Measurements from ENCODE around the gene NFATC3. TPM values are rescaled to one million over a fixed set of nuclear protein-coding genes. Genes with fewer than 3 reads are reported as not detected.

The NFATC3 gene
- total RNA-seq, 4 donors from 2014 or later = 39.5 to 54.5 (median 45.6) TPM

DNA sequence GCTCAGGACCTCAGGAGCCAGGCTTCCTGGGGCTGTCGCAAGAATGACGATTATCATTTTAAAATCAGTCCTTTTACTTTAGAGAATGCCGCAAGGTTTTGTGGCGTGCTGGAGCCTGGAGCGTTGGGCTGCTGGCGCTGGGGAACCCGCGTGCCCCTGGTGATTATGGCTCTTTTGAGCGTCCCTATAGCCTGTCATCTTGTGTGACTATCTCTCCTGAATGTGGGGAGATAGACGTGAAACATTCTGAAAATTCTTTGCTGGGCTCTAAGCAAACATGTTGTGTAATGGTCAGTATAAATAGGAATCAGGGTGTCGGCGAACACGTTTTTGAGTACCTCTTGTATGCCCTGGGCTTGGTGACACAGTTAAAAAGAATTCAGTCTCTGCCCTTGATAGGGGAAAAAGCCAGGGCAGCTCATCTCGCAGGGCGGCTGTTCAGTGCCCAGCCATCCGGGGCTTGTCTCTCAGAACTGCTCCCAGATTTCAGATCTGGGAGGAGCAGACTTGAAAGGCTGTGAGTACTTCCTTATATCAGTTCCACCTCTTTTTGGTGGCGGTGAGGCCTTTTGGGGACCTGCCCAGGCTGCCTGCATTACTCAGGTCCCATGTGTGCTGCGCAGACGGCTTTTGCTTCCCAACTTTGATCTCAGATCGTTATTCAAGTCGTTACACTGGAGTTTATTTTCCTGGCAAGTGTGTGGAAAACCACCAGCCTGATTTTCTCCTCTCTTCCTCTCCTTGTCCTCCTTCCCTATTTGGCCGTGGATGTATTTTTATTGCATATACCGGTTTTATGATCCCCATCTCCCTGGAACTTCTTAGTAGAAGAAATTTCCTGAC is 180.1 kb downstream of the NFATC3 start:
- TF ChIP-seq, protein P1, sequence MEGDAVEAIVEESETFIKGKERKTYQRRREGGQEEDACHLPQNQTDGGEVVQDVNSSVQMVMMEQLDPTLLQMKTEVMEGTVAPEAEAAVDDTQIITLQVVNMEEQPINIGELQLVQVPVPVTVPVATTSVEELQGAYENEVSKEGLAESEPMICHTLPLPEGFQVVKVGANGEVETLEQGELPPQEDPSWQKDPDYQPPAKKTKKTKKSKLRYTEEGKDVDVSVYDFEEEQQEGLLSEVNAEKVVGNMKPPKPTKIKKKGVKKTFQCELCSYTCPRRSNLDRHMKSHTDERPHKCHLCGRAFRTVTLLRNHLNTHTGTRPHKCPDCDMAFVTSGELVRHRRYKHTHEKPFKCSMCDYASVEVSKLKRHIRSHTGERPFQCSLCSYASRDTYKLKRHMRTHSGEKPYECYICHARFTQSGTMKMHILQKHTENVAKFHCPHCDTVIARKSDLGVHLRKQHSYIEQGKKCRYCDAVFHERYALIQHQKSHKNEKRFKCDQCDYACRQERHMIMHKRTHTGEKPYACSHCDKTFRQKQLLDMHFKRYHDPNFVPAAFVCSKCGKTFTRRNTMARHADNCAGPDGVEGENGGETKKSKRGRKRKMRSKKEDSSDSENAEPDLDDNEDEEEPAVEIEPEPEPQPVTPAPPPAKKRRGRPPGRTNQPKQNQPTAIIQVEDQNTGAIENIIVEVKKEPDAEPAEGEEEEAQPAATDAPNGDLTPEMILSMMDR (IDR thresholded peaks at IDR 0.05) = no peak
- ATAC-seq (ENCODE audit: low FRiP score) (peak; percentile 65), DNase-seq (ENCODE audit: low spot score) (no peak)

DNA sequence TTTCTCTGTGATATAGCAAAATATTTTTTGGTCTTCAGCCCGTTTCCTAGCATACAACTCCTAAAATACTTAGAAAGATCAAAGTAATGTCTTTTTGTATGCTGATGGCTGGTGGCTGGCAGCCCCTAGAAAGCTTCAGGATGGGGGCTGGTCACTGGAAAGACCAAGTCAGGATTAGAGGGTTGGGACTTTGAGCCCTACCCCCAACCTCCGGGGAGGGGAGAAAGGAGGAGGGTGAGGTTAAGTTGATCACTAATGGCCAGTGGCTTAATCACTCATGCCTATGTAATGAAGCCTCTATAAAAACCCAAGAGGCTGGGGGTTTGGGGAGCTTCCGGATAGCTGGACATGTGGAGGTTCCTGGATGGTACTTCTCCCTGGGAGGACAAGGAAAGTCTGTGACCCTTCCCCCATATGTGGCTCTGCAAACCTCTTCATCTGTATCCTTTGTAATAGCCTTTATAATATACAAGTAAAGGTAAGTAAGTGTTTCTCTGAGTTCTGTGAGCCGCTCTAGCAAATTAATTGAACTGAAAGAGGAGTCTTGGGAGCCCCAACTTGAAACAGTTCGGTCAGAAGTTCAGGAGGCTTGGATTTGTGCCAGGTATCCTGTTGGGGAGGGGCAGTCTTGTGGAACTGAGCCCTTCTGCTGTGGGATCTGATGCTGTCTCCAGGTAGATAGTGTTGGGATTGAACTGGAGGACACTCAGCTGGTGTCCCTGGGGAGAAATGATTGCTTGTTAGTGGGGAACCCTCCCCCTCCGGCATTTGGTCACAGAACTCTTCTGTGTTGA is 182.6 kb downstream of the NFATC3 start:
- ATAC-seq (ENCODE audit: low FRiP score) (no peak), DNase-seq (ENCODE audit: low spot score) (no peak)
- TF ChIP-seq, protein P1 (IDR thresholded peaks at IDR 0.05) = no peak

DNA sequence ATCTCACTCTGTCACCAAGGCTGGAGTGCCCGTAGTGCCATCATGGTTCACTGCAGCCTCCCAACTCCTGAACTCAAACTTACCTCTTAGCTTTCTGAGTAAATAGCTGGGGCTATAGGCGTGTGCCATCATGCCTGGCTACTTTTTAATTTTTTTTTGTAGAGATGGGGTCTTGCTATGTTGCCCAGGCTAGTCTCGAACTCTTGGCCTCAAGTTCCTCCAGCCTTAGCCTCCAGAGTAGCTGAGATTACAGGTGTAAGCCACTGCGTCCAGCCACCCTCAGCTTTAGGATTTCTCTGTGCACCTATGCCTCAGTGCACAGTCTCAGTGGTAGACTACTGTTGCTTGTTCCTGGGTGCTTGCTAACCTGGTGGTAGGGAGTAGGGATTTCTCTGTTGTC is 184.6 kb downstream of the NFATC3 start:
- no peak for ATAC-seq (ENCODE audit: low FRiP score)
- TF ChIP-seq, protein P1 (IDR thresholded peaks at IDR 0.05) = no peak
- DNase-seq (ENCODE audit: low spot score) = no peak

DNA sequence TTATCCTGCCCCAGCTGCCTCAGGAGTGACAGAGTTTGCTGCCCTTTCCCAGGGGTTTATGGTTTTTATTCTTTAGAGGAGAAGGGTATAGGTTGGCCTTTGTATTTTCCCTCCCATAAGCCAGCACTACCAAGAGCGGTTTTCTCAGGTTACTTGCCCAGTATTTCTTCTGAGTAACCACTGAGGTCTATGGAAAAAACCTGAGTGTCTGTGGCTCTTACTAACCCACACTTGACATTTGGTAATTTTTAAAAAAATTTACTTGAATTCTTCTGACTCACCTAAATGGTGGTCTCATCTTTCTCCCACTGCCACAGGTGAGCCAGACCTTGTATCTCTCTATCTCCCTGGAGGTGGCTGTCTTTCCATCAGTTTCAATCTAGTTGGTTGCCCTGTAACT is 185.2 kb downstream of the NFATC3 start:
- ATAC-seq (ENCODE audit: low FRiP score) (no peak), DNase-seq (ENCODE audit: low spot score) (no peak)
- TF ChIP-seq, protein P1 (IDR thresholded peaks at IDR 0.05) = no peak

DNA sequence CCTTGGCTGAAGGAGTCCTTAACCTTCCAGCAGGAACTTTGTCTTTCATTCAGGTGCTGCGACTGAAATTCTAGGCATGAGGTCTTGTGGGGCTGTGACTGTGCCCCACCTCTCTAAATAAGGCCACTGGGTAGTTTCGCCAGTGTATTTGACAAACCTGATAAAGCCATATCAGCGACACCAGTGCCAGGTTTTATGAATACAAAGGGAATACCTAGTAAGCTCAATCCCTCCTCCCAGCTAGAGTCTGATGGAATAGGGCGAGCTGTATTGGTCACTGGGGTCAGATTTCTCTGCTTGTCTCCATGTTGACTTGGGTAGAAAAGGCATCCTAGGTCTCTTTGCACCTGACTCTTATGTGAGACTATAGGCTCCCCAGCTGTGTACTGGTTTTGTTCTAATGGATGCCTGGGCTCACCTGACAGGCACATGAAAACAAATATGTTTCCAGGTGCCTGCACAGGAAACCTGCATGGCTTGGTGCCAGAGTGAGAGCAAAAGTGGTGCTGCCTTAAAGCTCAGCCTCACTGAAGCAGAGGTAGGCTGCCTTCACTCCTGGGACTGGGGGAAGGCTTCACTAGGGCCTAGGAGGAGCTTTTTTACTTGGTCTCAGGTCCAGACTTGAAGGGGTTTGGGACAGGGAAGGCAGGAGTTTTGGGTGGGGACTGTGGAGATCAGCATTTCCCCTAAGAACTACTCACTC is 187.5 kb downstream of the NFATC3 start:
- ATAC-seq (ENCODE audit: low FRiP score) (no peak), DNase-seq (ENCODE audit: low spot score) (no peak)
- TF ChIP-seq, protein P1 (IDR thresholded peaks at IDR 0.05) = no peak

DNA sequence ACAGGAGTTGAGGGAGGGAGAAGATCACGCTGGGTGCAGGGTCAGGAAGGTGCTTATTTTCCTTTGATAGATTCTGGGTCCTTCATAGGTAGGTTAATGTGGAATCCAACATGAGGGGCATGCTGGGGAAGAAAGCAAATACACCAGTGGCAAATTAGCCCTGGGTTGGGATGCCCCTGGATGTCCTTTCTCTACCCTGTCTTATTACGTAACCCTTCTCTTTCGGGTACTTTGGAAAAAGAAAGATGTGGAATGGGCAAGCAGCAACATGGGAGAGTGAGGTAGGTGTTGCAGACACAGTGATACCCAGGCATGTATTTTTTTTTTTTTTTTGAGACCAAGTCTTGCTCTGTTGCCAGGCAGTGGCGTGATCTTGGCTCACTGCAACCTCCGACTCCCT is 188.3 kb downstream of the NFATC3 start:
- DNase-seq (ENCODE audit: low spot score) = no peak
- TF ChIP-seq, protein P1 (IDR thresholded peaks at IDR 0.05) = no peak
- no peak for ATAC-seq (ENCODE audit: low FRiP score)

Measured in omental fat pad (tissue), 4 donors.